ENCODE measurements around the gene SF1. TPM values are rescaled to one million over a fixed set of nuclear protein-coding genes. Genes with fewer than 3 reads are reported as not detected.
A peak's percentile ranks its signal among the peaks of the same experiment; 100 is the strongest.

Gene SF1
- total RNA-seq, 1 donor from 2014 or later, result 450 TPM

DNA sequence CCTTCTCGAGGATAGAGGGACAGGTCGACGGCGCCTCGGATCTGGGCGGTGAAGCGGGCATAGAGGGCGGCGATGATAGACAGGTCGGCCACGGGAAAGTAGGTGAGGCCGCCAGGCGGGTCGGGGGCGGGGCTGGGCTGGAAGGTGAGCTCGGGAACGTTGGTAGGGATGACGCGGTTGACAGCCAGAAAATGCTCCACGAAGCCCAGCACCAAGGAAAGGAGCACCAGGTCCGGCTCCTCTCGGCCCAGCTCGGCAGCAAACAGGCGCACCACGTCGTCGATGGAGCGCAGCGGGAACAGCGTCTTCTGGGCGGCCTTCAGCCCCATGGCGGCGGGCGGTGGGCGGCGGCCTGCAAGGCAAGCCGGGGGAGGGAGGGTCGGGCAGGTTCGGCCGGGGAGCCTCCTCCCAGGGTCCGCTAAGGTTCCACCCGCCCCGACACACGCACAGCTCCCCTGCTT, 31.5 kb upstream of the SF1 start:
- Mint-ChIP-seq H3K9me3 (no peaks in the 10 kb centered on the region), H3K36me3 (no peaks in the 10 kb centered on the region), H3K4me3 (peak overlapping the region; percentile 96), H3K4me1 (ENCODE audit: unreplicated experiment) (peaks cover 12% of the 10 kb centered on the region), H3K27me3 (no peaks in the 10 kb centered on the region), H3K27ac (peak overlapping the region; percentile 92)
- DNase-seq (ENCODE audit: extremely low spot score, unreplicated experiment), result no peak
- TF ChIP-seq, protein P1, sequence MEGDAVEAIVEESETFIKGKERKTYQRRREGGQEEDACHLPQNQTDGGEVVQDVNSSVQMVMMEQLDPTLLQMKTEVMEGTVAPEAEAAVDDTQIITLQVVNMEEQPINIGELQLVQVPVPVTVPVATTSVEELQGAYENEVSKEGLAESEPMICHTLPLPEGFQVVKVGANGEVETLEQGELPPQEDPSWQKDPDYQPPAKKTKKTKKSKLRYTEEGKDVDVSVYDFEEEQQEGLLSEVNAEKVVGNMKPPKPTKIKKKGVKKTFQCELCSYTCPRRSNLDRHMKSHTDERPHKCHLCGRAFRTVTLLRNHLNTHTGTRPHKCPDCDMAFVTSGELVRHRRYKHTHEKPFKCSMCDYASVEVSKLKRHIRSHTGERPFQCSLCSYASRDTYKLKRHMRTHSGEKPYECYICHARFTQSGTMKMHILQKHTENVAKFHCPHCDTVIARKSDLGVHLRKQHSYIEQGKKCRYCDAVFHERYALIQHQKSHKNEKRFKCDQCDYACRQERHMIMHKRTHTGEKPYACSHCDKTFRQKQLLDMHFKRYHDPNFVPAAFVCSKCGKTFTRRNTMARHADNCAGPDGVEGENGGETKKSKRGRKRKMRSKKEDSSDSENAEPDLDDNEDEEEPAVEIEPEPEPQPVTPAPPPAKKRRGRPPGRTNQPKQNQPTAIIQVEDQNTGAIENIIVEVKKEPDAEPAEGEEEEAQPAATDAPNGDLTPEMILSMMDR (conservative IDR thresholded peaks at IDR 0.05), result no peak

DNA sequence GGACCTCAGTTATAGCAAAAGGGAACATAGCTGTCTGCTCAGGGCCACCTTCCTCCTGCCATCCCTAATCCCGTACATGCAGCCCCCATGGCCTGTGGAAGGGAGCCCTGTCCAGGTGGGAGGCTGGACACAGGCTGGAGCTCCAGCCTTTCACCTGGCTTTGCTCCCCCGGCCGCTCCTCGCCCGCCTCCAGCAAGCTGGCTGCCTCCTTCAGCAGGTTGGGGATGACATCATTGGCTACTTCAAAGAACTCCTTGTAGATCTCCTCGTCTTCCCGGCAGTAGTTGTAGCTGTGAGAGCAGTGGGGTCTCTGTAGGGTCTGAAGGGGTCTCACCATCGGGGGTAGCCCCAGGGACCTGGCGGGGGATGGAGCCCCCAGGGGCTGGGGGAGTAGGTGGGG, 27.1 kb upstream of the SF1 start:
- Mint-ChIP-seq H3K27me3 (no peaks in the 10 kb centered on the region), H3K27ac (no peak overlapping the region), H3K9me3 (no peaks in the 10 kb centered on the region), H3K4me3 (no peak overlapping the region), H3K4me1 (ENCODE audit: unreplicated experiment) (peaks cover 9% of the 10 kb centered on the region), H3K36me3 (no peaks in the 10 kb centered on the region)
- DNase-seq (ENCODE audit: extremely low spot score, unreplicated experiment), result no peak
- TF ChIP-seq, protein P1 (conservative IDR thresholded peaks at IDR 0.05), result no peak

DNA sequence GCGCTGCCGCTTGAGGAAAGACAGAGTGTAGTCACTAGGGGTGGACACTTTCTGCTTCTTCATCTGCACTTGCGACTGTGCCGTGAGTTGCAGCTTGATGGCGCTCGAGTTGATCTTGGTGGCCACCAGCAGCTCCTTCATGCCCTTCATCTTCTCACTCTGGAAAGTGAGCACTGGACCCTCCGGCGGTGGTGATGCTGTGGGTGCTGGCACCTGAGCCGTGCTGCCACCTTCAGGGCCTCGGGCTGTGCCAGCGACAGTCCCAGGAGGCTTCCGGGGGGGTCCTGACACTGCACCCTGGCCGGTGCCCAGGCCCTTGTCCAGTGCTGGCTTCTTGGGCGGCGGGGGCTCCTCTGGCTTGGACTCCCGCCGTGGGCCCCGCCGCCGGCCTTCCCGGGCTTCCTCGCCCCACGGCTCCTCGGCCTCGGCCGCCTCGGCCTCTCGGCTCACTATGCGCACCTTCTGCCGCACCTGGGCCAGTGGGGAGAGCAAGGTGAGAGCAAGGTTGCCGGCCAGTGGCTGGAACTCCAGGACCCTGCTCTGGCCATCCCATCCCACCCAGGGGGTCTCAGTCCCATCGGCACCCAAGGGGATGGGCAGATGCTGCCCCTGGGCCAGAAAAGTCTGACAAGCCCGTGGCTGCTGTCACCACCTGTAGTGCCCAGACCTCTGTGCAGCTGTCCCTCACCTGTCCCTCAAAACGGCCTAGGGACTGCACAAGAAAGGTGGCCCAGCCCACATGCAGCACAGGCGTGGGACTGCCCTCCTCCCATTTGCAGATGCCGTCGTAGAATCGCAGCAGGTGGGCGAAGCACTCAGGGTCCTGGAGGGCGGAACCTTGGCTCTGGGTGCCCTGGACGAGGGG, 26.2 kb upstream of the SF1 start:
- no peaks in the 10 kb centered on the region for H3K27me3 Mint-ChIP-seq
- no peaks in the 10 kb centered on the region for H3K36me3 Mint-ChIP-seq
- DNase-seq (ENCODE audit: extremely low spot score, unreplicated experiment), result no peak
- peak overlapping the region; percentile 86 for H3K4me3 Mint-ChIP-seq
- no peaks in the 10 kb centered on the region for H3K9me3 Mint-ChIP-seq
- peaks cover 8% of the 10 kb centered on the region for H3K4me1 Mint-ChIP-seq (ENCODE audit: unreplicated experiment)
- TF ChIP-seq, protein P1 (conservative IDR thresholded peaks at IDR 0.05), result no peak
- H3K27ac Mint-ChIP-seq, result no peak overlapping the region

DNA sequence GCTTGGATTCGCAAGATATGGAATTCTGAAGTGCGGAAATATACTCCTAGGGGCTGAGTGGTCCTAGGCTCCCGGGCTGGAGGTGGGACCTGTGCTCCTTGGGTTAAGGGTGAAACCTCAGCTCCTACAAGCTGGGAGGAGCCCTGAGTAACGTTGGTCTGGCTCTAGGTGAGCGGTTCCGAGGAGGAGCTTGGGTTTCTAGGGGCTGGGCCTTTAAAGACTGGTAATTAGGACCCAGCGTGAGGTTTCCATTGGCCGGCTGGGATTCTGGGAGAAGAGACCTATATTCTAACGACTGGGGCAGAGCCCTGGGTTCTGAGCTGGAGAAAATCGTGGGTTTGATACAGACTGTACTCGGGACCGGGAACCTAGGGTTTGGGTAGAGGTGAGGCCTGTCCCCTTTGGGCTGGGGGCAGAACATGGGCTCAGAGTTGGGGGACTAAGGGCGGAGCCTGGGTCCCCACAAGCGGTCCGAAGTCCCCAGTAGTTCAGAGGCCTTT, 25.6 kb upstream of the SF1 start:
- Mint-ChIP-seq H3K9me3 (no peaks in the 10 kb centered on the region), H3K36me3 (no peaks in the 10 kb centered on the region), H3K4me1 (ENCODE audit: unreplicated experiment) (peaks cover 8% of the 10 kb centered on the region), H3K27ac (peak overlapping the region; percentile 88), H3K27me3 (no peaks in the 10 kb centered on the region), H3K4me3 (peak overlapping the region; percentile 86)
- TF ChIP-seq, protein P1 (conservative IDR thresholded peaks at IDR 0.05), result no peak
- no peak for DNase-seq (ENCODE audit: extremely low spot score, unreplicated experiment)

DNA sequence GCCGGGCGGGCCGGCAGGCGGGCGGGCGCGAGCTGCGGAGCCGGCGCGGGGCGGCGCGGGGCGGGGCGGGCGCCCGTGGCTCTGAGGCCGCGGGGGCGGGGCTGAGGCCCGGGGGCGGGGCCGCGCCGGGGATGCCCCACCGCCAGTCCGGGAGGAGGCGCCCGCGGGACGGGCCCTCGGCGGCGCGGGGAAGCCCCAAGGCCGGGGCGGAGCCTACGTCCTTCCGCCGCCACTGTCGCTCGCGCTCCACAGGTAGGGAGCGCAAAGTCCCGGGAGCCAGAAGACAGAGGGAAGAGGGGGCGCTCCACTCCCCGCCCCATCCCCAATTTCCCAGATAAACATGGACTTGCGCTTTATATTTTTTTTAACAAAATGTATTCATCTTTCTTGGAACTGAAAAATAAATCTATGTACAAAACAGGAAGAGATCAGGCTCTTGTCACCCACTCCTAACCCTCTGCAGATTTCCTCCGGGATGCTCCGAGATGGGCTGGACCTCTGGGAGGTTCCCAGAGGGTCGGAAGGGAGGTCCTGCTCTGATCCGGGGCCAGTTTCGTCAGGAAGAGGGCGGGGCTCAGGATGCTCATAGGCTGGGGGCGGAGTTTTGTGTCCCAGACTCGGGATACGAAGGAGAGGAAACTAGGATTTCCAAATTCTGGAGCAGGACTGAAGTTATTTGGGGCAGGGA, 25.0 kb upstream of the SF1 start, which contains the start of gene MAP4K2:
Gene MAP4K2, minus strand, starts transcription at position 57 of the 688 bp plus-strand sequence. CDS start 65 bp downstream, outside the sequence.
- Mint-ChIP-seq H3K4me3 (peak within 1 kb of the TSS; percentile 86), H3K36me3 (no peaks in the 10 kb centered on the region), H3K9me3 (no peaks in the 10 kb centered on the region), H3K27ac (peak within 1 kb of the TSS; percentile 88), H3K27me3 (no peaks in the 10 kb centered on the region), H3K4me1 (ENCODE audit: unreplicated experiment) (peaks cover 8% of the 10 kb centered on the region)
- TF ChIP-seq, protein P1 (conservative IDR thresholded peaks at IDR 0.05), result peak; percentile 45
- peak; percentile 89 for DNase-seq (ENCODE audit: extremely low spot score, unreplicated experiment)

Measured in type B pancreatic cell (in vitro differentiated cells).